Gastrocnemius medialis (tissue), 4 donors: ENCODE results near the gene TPK1. TPM values are rescaled to one million over a fixed set of nuclear protein-coding genes. Genes with fewer than 3 reads are reported as not detected.

ENCODE experiments used
- ATAC-seq, 2 donors: fragments of 150-250 bp; one replicate each; pipeline ENCODE4 v1.9.1; 2016
- DNase-seq, 2 donors: peaks; one replicate each; pipeline ENCODE4 v3.0.0-alpha.2; 2019
- H3K27ac ChIP-seq, 4 donors: fragments of 200-600 bp; sonication (generic); 1 replicate in 1 of 4; 2 replicates in 3 of 4; pipeline ENCODE4 v1.5.1; 2016 to 2018; ENCODE audit warnings: mild to moderate bottlenecking in 2 of 4, moderate library complexity in 1 of 4
- H3K27me3 ChIP-seq, 3 donors: fragments of 200-600 bp; sonication (generic) in 2 of 3; 1 replicate in 1 of 3; 2 replicates in 2 of 3; pipeline versions ENCODE4 v1.5.1 to v1.6.0; 2016 to 2019; ENCODE audit warnings: mild to moderate bottlenecking in 1 of 3, moderate library complexity in 1 of 3
- H3K36me3 ChIP-seq, 2 donors: fragments of 200-600 bp; sonication (generic) in 1 of 2; one replicate each; pipeline ENCODE4 v1.5.1; 2017 to 2018
- H3K4me1 ChIP-seq, 2 donors: fragments of 200-600 bp; sonication (generic) in 1 of 2; one replicate each; pipeline ENCODE4 v1.5.1; 2016 to 2017; ENCODE audit warnings: mild to moderate bottlenecking in 2 of 2
- H3K4me3 ChIP-seq, 4 donors: fragments of 200-600 bp; sonication (generic) in 3 of 4; 1 replicate in 1 of 4; 2 replicates in 3 of 4; pipeline ENCODE4 v1.5.1; 2016 to 2019; ENCODE audit warnings: mild to moderate bottlenecking in 2 of 4
- H3K9me3 ChIP-seq, 3 donors: fragments of 200-600 bp; sonication (generic) in 2 of 3; 1 replicate in 1 of 3; 2 replicates in 2 of 3; pipeline ENCODE4 v1.5.1; 2016 to 2019
- POLR2A ChIP-seq, 2 donors: fragments of 450-650 bp; IDR thresholded peaks; one replicate each; pipeline ENCODE4 v1.6.1; 2017; ENCODE audit warnings: antibody characterized with exemption in 2 of 2, mild to moderate bottlenecking in 2 of 2, moderate library complexity in 2 of 2
- in situ Hi-C, 4 donors: fragments of 200-750 bp; cut with MboI; loops; one replicate each; pipeline versions ENCODE4 v1.15.0 to v1.8.0; 2017; ENCODE audit warnings: low sequenced_read_pairs in 4 of 4
- intact Hi-C: fragments of 100-400 bp; cut with DNase I; formaldehyde crosslinking; loops from one replicate; pipeline ENCODE4 v1.15.1; 2023; ENCODE audit warnings: low total_unique reads
- total RNA-seq, 4 donors: library from RNA; depleted of rRNA; stranded (reverse); fragments of >200 nt; gene quantifications; one replicate each; pipeline versions ENCODE4 v1.1.0 to v1.2.3, GENCODE V29; 2016
- TF ChIP-seq, protein P1 (sequence below), 5 experiments: fragments of 450-650 bp in 3 of 5; fragments of 200-600 bp in 2 of 5; sonication (generic) in 2 of 5; IDR thresholded peaks in 4 of 5; conservative IDR thresholded peaks in 1 of 5; 1 replicate in 4 of 5; 2 replicates in 1 of 5; pipeline ENCODE4 v1.5.1; 2016 to 2019; ENCODE audit warnings: antibody characterized with exemption in 5 of 5, mild to moderate bottlenecking in 3 of 5, moderate library complexity in 3 of 5

Gene TPK1
- total RNA-seq, 4 donors from 2014 or later, result 2.0 to 6.9 (median 2.7) TPM

DNA sequence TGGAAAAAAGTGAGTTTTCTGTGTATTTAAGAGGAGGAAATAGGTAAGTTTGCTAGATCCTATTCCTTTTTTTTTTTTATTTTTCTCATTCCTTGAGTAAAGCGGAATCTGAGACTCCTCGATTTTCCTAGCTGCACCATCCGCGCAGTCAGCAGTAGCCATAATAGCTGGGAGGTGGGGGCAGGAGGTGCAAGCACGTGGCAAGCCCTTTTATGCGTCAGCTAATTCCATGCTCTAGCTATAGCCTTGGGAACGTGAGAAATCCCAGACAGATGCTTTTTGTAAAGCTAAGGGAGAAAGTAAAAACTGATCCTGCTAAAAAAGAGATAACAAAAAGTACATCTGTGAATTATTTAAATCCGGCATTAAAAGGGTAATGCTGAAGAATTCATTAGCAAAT, 33.2 kb upstream of the TPK1 start:
- DNase-seq (no peak), ATAC-seq (no peak)
- Histone ChIP-seq H3K4me3 (no peak overlapping the region), H3K9me3 (no peaks in the 10 kb centered on the region), H3K4me1 (no peaks in the 10 kb centered on the region), H3K27me3 (no peaks in the 10 kb centered on the region), H3K27ac (no peak overlapping the region), H3K36me3 (no peaks in the 10 kb centered on the region)
- intact Hi-C loops, result no loop called here
- in situ Hi-C loops, result no loop called here
- no peak for TF ChIP-seq POLR2A (IDR thresholded peaks at IDR 0.05)
- TF ChIP-seq, protein P1, sequence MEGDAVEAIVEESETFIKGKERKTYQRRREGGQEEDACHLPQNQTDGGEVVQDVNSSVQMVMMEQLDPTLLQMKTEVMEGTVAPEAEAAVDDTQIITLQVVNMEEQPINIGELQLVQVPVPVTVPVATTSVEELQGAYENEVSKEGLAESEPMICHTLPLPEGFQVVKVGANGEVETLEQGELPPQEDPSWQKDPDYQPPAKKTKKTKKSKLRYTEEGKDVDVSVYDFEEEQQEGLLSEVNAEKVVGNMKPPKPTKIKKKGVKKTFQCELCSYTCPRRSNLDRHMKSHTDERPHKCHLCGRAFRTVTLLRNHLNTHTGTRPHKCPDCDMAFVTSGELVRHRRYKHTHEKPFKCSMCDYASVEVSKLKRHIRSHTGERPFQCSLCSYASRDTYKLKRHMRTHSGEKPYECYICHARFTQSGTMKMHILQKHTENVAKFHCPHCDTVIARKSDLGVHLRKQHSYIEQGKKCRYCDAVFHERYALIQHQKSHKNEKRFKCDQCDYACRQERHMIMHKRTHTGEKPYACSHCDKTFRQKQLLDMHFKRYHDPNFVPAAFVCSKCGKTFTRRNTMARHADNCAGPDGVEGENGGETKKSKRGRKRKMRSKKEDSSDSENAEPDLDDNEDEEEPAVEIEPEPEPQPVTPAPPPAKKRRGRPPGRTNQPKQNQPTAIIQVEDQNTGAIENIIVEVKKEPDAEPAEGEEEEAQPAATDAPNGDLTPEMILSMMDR (IDR thresholded peaks at IDR 0.05 in 4 of 5, conservative IDR thresholded peaks at IDR 0.05 in 1 of 5), result no peak

DNA sequence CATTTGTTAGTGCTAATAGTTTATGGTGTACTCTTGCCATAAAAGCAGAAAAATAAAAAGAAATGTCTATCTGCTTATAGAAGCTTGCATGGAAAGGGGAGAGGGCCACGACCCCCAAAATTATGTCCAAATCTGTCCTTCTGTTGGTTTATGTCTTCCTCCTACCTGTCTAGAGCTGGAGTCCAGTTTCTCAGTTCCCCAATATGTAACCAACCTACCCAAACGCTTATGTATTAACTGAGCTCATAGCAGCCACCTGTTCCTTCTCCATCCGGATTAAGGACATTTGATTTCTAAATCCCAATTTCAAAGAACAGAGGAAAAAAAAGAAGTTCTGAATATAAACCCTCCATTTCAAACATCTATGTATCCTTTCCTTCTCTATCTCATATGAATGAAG, 30.3 kb upstream of the TPK1 start:
- Histone ChIP-seq H3K4me3 (no peak overlapping the region), H3K27ac (no peak overlapping the region), H3K27me3 (no peaks in the 10 kb centered on the region), H3K4me1 (no peaks in the 10 kb centered on the region), H3K36me3 (no peaks in the 10 kb centered on the region), H3K9me3 (no peaks in the 10 kb centered on the region)
- intact Hi-C loops, result no loop called here
- ATAC-seq (no peak), DNase-seq (no peak)
- TF ChIP-seq POLR2A (IDR thresholded peaks at IDR 0.05), result no peak
- TF ChIP-seq, protein P1 (IDR thresholded peaks at IDR 0.05 in 4 of 5, conservative IDR thresholded peaks at IDR 0.05 in 1 of 5), result no peak
- in situ Hi-C loops, result no loop called here

DNA sequence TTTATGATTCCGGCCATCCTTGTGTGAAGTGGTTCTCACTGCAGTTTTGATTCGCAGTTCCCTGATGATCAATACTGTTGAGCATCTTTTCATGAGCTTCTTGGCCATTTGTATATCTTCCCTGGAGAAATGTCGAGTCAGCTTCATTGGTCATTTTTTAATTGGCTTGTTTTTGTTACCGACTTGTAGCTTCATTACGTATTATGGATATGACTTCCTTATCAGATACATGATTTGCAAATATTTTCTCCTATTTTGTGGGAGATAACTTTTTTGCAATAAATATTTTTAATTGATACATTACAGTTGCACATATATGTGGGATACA, 27.4 kb upstream of the TPK1 start:
- Histone ChIP-seq H3K4me1 (no peaks in the 10 kb centered on the region), H3K27me3 (no peaks in the 10 kb centered on the region), H3K36me3 (no peaks in the 10 kb centered on the region), H3K9me3 (no peaks in the 10 kb centered on the region), H3K27ac (no peak overlapping the region), H3K4me3 (no peak overlapping the region)
- in situ Hi-C loops, result no loop called here
- DNase-seq (no peak), ATAC-seq (no peak)
- TF ChIP-seq POLR2A (IDR thresholded peaks at IDR 0.05), result no peak
- TF ChIP-seq, protein P1 (IDR thresholded peaks at IDR 0.05 in 4 of 5, conservative IDR thresholded peaks at IDR 0.05 in 1 of 5), result no peak
- intact Hi-C loops, result no loop called here

DNA sequence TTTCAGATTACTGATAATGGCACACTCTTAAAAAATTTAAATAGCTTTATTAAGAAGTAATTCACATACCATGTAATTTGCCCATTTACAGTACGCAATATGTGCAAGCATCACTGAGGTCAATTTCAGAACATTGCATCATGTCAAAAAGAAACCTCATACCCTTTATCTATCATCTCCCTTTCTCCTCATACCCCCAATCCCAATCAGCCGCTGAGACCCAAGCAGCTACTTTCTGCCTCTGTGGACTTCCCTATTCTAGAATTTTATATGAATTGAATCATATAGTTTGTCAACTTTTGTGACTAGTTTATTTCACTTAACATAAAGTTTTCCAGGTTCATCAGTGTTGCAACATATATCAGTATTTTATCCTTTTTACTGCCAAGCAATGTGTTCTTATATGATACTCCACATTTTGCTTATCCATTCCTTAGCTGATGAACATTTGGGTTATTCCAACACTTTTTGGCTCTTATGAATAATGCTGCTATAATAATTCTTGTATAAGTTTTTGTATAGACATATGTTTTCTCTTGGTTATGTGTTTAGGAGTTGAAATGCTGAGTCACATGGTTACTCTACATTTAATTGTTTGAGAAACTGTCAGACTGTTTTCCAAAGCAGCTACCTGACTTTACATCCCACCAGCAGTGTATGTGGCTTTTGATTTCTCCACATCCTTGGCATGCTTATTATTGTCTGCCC, 26.9 kb upstream of the TPK1 start:
- in situ Hi-C loops (no loop called here), intact Hi-C loops (no loop called here)
- Histone ChIP-seq H3K4me3 (no peak overlapping the region), H3K36me3 (no peaks in the 10 kb centered on the region), H3K27ac (no peak overlapping the region), H3K9me3 (no peaks in the 10 kb centered on the region), H3K27me3 (no peaks in the 10 kb centered on the region), H3K4me1 (no peaks in the 10 kb centered on the region)
- ATAC-seq (no peak), DNase-seq (no peak)
- no peak for TF ChIP-seq POLR2A (IDR thresholded peaks at IDR 0.05)
- TF ChIP-seq, protein P1 (IDR thresholded peaks at IDR 0.05 in 4 of 5, conservative IDR thresholded peaks at IDR 0.05 in 1 of 5), result no peak

DNA sequence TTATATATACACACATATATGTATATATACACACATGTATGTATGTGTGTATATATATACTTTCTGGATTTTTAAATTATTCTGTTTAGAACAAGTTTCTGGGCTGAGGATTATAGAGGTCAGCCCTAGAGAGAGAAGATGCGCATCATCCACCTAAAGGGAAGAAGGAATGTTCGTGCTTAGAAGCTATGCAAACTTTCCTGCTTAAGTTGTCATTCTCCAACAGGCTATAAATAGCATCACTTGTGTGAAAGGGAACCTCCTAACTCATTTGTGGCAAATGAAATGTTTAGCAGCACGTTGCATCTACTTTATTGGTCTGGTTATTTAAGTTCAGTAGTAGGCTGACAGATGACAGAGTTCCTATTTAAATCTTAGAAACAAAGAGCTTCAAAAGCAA, 23.9 kb upstream of the TPK1 start:
- in situ Hi-C loops, result no loop called here
- DNase-seq (no peak), ATAC-seq (no peak)
- H3K36me3 ChIP-seq, result no peaks in the 10 kb centered on the region
- no peaks in the 10 kb centered on the region for H3K4me1 ChIP-seq
- no peak overlapping the region for H3K27ac ChIP-seq
- intact Hi-C loops, result no loop called here
- no peak overlapping the region for H3K4me3 ChIP-seq
- H3K9me3 ChIP-seq, result no peaks in the 10 kb centered on the region
- TF ChIP-seq, protein P1 (IDR thresholded peaks at IDR 0.05 in 4 of 5, conservative IDR thresholded peaks at IDR 0.05 in 1 of 5), result no peak
- no peak for TF ChIP-seq POLR2A (IDR thresholded peaks at IDR 0.05)
- H3K27me3 ChIP-seq, result no peaks in the 10 kb centered on the region
